Activated CD8-positive, alpha-beta memory T cell treated with anti-CD3 and anti-CD28 coated beads for 4 hours (primary cell): ENCODE results near the gene KIF3B.
"Not testable (repeated sequence)": the region's sequence is repeated elsewhere in the genome, so short reads cannot be mapped to it uniquely, and the experiment has no call there.

Experiments used
- DNase-seq, 2 donors: peaks; one replicate each; pipeline ENCODE4 v3.0.0-alpha.2; 2020; ENCODE audit warnings: low read depth in 2 of 2

KIF3B gene

GRCh38 chr20:32296412-32296811 is 19.0 kb downstream of the KIF3B start:
- no peak for DNase-seq

- DNase-seq, result no peak
Measured at GRCh38 chr20:32296819-32297420, 19.5 kb downstream of the KIF3B start.

GRCh38 chr20:32297439-32297838 is 20.0 kb downstream of the KIF3B start:
- DNase-seq, result no peak

DNA sequence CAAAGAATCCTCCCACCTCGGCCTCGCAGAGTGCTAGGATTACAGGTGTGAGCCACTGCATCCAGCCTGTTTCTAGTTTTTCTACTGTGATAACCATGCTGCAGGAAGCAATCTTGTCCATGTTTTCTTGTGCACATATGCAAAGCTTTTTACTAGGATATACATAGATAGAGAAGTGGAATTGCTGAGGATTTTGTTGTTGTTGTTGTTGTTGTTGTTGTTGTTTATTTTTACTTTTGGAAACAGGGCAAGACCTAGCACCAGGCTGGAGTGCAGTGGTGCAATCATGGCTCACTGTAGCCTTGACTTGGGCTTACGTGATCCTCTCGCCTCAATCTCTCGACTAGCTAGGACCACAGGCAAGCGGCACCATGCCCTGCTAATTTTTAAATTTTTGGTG is 23.2 kb downstream of the KIF3B start:
- DNase-seq, result no peak

DNA sequence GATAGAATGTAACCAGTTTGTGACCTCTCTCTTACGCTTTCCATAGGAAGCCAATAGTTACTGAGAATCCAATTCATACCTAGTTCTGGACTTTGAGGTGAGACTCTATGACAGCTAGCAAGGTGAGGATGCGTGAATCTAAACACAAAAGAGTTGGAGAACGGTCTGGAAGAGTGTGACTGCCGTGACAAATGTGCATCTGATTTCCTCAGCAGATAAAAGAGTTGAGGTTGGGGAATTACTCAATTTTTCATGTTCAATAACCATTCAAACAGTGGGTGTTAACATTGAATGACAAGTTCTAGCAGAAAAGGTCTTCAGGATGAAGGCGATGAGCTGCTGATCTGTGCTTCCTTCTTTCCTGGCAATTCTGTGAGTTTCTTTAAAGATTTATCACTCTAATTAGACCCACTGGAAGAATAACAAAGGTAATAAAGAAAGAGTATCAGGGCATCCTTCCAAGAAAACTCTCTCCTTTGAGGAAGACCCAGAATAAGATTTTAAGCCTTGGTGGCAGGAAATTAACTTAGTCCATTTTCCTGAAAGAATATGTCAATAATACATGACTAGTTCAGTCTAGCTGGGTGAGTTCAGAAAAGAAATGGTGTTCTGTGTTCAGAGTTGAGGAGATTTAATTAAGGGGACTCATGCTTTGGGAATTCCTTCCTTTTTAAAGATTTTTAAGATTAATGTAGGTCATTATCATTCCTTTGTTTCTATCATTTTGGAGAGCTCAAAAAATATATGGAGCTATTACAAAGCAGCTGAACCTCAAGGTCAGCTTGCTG is 24.5 kb downstream of the KIF3B start:
- DNase-seq, result no peak

DNA sequence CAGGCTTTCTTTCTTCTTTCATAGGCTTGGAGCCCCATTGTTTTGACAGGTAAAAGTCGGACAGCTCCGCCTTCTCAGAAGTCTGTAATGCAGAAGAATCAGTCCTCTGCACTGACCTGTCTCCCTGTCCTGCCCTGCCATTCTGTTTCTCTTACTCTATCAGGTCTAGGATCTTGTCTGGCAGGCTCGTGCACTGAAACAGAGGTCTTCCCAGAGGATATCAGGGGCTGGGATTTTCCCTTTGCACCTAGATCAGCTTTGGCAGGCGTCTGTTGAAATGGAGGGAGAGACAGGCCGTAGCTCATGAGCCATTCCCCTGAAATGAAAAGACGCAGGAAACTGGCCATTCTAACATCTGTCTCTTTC is 25.0 kb downstream of the KIF3B start:
- no peak for DNase-seq

DNA sequence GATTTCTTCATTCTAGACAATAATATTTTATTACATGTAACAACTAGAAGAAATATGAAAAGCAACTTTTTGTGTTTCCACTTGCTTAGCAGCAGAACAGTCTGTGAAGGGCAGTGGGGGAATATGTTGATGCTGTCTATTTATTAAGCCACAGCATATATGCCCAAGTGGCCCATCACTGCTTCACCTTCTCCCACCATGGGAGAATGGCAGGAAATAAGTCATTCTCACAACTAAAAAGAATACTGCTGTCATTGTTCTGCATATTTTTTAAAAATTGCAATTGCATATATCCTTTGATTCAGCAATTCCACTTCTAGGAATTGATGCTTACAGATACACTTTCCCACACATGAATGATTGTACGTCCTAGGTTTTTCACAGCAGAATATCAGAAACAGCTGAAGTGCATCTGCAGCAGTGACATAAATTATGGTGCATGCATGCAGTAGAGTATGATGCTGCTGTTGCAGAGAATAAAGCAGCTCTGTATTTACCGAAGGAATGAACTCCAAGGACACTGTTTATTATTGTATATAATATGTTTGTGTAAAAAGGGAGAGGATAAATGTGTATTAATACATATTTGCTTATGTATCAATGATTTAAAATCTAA is 26.8 kb downstream of the KIF3B start:
- no peak for DNase-seq

DNA sequence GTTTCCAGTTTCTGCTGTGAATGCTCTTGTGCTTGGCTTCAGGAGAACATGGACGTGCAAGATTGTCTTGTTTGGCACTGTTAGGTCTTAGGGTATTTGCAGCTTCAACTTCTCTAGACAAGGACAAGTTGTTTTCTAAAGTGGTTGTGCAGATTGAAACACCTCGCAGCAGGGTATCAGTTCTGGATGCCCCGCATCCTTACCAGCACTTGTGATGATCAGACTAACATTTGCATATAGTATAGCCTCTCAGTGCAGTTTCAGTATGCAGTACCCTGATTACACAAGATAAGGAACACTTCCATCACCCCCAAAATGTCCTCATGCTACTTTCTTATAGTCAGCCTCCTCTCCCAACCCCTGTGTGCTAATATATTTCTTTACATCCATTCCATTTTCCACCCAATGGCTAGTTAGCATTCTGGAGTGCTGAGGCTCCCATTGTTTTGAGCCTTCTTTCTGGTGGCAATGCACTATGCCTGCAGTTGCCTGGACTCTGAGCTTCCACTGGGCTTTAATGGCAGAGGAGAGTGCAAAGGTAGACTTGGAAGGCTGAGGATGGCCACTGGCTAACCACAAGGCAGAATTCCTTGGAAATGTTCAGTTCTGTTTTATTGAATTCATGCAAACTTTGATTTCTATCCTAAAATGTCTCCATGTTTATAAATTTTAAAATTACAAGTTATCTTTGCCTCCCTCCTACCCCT is 35.4 kb downstream of the KIF3B start:
- no peak for DNase-seq

GRCh38 chr20:32314768-32315167 is 37.3 kb downstream of the KIF3B start:
- no peak for DNase-seq

GRCh38 chr20:32315399-32315798 is 37.9 kb downstream of the KIF3B start:
- DNase-seq, result no peak

DNA sequence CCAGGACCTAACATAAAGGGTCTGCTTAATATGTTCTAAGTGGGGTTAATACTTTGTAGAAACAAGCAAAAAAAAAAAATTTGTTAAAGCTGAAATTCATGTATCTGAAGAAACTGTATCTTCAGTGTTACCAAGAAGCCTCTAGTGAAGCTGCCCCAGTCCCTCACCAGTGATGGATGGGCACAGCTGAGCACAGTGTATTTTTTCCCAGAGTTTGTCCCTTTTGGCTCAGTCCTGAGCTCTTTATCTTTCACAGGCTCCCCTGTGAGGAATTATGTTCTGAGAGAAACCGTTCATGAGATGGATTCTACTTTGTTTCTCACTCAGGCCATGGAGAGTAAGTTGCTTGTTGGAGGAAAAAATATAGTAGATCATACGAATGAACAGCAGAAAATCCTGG is 38.4 kb downstream of the KIF3B start:
- no peak for DNase-seq

DNA sequence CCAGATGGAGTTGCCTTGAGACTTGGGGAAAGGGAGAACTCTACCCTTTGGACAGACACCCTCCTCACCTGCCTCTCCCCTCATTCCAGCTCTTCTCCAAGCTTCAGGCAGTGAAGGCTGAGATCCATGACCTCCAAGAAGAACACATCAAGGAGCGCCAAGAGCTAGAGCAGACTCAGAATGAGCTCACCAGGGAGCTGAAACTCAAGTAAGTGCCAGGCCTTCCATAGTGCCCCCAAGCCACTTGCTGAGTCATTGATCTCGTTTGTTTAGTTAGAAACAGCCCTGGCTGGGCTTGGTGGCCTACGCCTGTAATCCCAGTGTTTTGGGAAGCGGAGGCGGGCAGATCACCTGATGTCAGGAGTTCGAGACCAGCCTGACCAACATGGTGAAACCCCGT is 39.2 kb downstream of the KIF3B start:
- no peak for DNase-seq

- no peak for DNase-seq
Measured at GRCh38 chr20:32319100-32319499, 41.6 kb downstream of the KIF3B start.

DNA sequence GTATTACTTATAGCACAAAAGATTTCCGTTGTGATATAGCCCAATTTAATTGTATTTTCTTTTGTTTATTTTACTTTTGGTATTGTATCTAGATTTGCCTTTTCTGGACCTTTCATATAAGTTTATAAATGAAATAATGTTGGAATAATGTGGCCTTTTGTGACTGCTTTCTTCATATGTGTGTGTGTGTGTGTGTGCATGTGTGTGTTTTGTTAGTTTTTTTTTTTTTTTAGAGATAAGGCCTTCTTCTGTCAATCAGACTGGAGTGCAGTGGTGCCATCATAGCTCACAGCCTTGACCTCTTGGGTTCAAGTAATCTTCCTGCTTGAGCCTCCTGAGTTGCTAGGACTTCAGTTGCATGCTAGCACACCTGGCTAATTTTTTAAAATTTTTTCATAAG is 42.9 kb downstream of the KIF3B start:
- DNase-seq, result no peak

- DNase-seq, result no peak
Measured at GRCh38 chr20:32321390-32321789, 43.9 kb downstream of the KIF3B start.

DNA sequence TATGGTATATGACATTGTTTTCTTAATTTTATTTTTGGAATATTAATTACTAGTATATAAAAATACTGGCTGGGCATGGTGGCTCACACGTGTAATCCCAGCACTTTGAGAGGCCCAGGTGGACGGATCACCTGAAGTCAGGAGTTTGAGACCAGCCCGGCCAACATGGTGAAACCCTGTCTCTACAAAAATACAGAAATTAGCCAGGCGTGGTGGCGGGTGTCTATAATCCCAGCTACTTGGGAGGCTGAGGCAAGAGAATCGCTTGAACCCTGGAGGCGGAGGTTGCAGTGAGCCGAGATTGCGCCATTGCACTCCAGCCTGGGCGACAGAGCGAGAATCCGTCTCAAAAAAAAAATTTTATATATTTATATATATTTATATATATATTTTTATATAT is 44.8 kb downstream of the KIF3B start:
- not testable (repeated sequence) for DNase-seq

- DNase-seq, result not testable (repeated sequence)
Measured at GRCh38 chr20:32323761-32324160, 46.3 kb downstream of the KIF3B start.

DNA sequence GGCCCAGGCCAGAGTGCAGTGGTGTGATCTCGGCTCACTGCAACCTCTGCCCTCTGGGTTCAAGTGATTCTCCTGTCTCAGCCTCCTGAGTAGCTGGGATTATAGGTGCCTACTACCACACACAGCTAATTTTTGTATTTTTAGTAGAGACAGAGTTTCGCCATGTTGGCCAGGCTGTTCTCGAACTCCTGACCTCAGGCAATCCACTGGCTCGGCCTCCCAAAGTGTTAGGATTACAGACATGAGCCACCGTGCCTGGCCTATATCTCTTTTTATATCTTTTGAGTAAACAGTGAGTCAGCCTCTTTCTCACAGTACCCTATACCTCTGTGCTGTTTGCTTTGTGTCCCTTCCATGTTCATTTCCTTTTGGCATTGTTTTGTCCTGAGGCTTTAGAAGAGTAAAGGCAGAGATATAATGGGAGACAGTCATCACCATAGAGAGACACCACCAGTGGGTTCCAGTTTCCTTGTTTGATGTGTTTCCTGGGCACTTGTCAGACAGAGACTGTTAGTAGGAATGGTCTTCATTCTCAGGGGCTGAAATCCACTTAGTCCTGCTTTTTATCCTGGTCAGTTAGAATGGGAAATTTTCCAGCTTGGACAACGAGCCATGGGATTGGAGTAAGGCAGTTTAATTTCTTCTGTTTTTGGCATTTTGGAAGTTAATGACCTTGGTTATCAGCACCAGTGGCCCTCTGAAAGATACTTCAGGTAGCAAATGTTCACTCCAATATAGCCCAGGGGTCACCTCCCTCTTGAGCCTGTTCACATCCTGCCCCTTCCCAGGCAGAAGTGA is 48.5 kb downstream of the KIF3B start:
- no peak for DNase-seq

DNA sequence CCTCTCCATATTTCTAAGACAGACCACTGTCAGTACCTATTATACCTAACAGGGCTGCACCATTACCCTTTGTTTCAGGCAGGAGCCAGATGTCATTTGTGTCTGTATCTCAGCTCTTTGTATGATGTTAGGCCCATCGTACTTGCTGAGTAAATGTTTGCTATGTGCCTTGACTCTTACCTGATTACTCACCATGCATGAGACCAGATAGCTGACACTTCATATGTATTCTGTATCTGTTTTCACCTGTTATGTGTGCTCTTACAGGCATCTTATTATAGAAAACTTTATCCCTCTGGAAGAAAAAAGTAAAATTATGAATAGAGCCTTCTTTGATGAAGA is 49.0 kb downstream of the KIF3B start:
- DNase-seq, result no peak

- no peak for DNase-seq
Measured at GRCh38 chr20:32327087-32327681, 49.7 kb downstream of the KIF3B start.

DNA sequence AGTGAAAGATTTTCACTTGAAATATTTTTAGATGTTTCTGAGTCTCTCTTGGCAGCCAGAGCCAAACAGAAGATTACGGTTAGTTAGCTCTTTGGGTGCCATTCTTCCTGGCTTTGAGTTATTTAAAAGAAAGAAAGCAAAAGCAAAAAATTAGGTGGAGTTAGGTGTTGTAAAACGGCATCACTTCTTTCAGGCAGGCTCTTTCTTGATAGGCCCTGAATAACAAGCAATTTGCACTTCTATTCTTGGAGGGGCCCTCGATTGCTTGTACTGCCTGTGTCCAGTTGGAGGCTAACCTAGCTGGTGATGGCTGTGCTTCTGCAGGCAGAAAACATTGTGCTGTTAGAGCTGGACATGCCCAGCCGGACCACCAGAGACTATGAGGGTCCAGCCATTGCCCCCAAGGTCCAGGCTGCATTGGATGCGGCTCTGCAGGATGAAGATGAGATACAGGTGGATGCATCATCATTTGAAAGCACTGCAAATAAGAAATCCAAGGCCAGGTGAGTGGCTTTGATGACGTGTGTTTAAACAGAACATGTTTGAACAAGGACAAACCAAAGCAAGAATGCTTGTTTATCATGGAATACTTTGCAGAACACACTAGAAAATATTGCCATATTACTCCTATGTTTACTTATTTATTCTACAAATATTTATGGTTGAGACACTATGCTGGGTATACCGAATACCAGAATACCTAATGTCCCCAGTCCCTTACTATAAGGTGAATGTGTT is 52.5 kb downstream of the KIF3B start:
- DNase-seq, result no peak
